22Rv1 (cell line): ENCODE measurements around the gene PDGFD.

ENCODE experiments used
- H3K27ac ChIP-seq: fragments of 450-650 bp; 2 replicates; pipeline ENCODE4 v1.5.1; 2017
- ZFX ChIP-seq: fragments of 450-650 bp; IDR thresholded peaks from 2 replicates; pipeline ENCODE4 v1.6.1; 2017; ENCODE audit warnings: antibody characterized with exemption, borderline replicate concordance
- TF ChIP-seq, protein P1 (sequence below): fragments of 450-650 bp; IDR thresholded peaks from 2 replicates; pipeline ENCODE4 v1.5.1; 2017; ENCODE audit warnings: mild to moderate bottlenecking

Gene PDGFD

GRCh38 chr11:104043142-104043541 lies 120.8 kb downstream of the PDGFD start:
- TF ChIP-seq ZFX = no peak
- TF ChIP-seq, protein P1, sequence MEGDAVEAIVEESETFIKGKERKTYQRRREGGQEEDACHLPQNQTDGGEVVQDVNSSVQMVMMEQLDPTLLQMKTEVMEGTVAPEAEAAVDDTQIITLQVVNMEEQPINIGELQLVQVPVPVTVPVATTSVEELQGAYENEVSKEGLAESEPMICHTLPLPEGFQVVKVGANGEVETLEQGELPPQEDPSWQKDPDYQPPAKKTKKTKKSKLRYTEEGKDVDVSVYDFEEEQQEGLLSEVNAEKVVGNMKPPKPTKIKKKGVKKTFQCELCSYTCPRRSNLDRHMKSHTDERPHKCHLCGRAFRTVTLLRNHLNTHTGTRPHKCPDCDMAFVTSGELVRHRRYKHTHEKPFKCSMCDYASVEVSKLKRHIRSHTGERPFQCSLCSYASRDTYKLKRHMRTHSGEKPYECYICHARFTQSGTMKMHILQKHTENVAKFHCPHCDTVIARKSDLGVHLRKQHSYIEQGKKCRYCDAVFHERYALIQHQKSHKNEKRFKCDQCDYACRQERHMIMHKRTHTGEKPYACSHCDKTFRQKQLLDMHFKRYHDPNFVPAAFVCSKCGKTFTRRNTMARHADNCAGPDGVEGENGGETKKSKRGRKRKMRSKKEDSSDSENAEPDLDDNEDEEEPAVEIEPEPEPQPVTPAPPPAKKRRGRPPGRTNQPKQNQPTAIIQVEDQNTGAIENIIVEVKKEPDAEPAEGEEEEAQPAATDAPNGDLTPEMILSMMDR = no peak

GRCh38 chr11:104041792-104042191 lies 122.2 kb downstream of the PDGFD start:
- TF ChIP-seq, protein P1 = no peak
- no peak for TF ChIP-seq ZFX
- no peak overlapping the region for H3K27ac ChIP-seq

More at GRCh38 chr11:104043142-104043541, 120.8 kb downstream of the PDGFD start:
- no peak overlapping the region for H3K27ac ChIP-seq

- H3K27ac ChIP-seq = no peak overlapping the region
- TF ChIP-seq ZFX = no peak
- TF ChIP-seq, protein P1 = no peak
Observed at GRCh38 chr11:104036995-104037394, 127.0 kb downstream of the PDGFD start.

DNA sequence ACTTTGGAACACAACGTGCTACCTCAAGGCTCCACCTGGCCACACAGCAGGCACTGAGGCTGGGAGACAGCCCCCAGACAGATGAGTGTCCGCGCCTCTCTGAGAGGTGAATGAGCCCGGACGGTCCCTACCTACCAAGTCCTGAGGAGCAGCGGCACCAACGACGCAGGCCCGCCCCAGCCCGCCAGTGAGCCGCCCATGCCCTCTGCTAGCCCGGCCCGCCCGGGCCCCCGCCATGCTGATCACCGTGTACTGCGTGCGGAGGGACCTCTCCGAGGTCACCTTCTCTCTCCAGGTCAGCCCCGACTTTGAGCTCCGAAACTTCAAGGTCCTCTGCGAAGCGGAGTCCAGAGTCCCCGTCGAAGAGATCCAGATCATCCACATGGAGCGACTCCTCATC lies 127.4 kb downstream of the PDGFD start, which contains the start of gene DDI1:
Gene DDI1, plus strand, starts transcription at position 53 of the 400 bp plus-strand sequence. Its CDS starts 183 bp downstream, at position 236.
- TF ChIP-seq, protein P1 = no peak
- TF ChIP-seq ZFX = no peak

GRCh38 chr11:104033561-104033960 lies 130.4 kb downstream of the PDGFD start:
- TF ChIP-seq, protein P1 = no peak
- TF ChIP-seq ZFX = no peak
- no peak overlapping the region for H3K27ac ChIP-seq

More for the DNA sequence above, 127.4 kb downstream of the PDGFD start, which contains the start of gene DDI1:
- no peak within 1 kb of the TSS for H3K27ac ChIP-seq

GRCh38 chr11:104033134-104033533 lies 130.8 kb downstream of the PDGFD start:
- no peak overlapping the region for H3K27ac ChIP-seq
- TF ChIP-seq, protein P1 = no peak
- TF ChIP-seq ZFX = no peak

- no peak overlapping the region for H3K27ac ChIP-seq
- TF ChIP-seq, protein P1 = no peak
- TF ChIP-seq ZFX = no peak
Observed at GRCh38 chr11:104028476-104029263, 135.3 kb downstream of the PDGFD start.
